IMR-90 (cell line): Measurements from ENCODE around the gene COX7A2L. TPM values are rescaled to one million over a fixed set of nuclear protein-coding genes. Genes with fewer than 3 reads are reported as not detected.

Experiments
- ATAC-seq: fragments of 200-7000 bp; cut with Tn5 transposase; 2 replicates; pipeline ENCODE4 v1.9.1; 2020; ENCODE audit warnings: low read depth, mild to moderate bottlenecking, moderate library complexity
- BruUV-seq: library from RNA; stranded (reverse); fragments of 400-500 nt; replicated peaks from 2 replicates; lab custom pipeline; 2021; lab: Mats Ljungman, UMichigan
- CTCF ChIA-PET: fragments of 300-600 bp; formaldehyde crosslinking; extraction: SDS; loops from one replicate; lab custom pipeline; 2021; ENCODE audit warnings: antibody characterized with exemption; lab: Yijun Ruan, JAX
- POLR2A ChIA-PET: fragments of 300-600 bp; sonication (Branson Sonifier 250); formaldehyde crosslinking; loops from one replicate; lab custom pipeline; 2022; ENCODE audit warnings: antibody characterized with exemption; ENCODE audit not compliant: unreplicated experiment; lab: Charles Lee
- DNase-seq: peaks from one replicate; pipeline ENCODE4 v3.0.0; 2013
- H2AFZ ChIP-seq: replicated peaks from 2 replicates; pipeline ENCODE3; 2013; ENCODE audit warnings: low read length, mild to moderate bottlenecking; ENCODE audit not compliant: poor library complexity
- H2AK5ac ChIP-seq: 2 replicates; pipeline ENCODE4 v1.6.1; 2013; ENCODE audit warnings: low read depth, low read length, inconsistent platforms
- H2AK9ac ChIP-seq: replicated peaks from 2 replicates; pipeline ENCODE3; 2013; ENCODE audit warnings: mild to moderate bottlenecking, low read depth, low read length, moderate library complexity; ENCODE audit not compliant: poor library complexity
- H2BK120ac ChIP-seq: 2 replicates; pipeline ENCODE4 v1.6.1; 2013; ENCODE audit warnings: low read depth, low read length, inconsistent platforms
- H2BK15ac ChIP-seq: 3 replicates; pipeline ENCODE4 v1.6.1; 2013; ENCODE audit warnings: low read depth, low read length, inconsistent platforms
- H2BK20ac ChIP-seq: 2 replicates; pipeline ENCODE4 v1.6.1; 2013; ENCODE audit warnings: low read depth, mild to moderate bottlenecking, inconsistent platforms, low read length, moderate library complexity
- H2BK5ac ChIP-seq: 2 replicates; pipeline ENCODE4 v1.6.1; 2013; ENCODE audit warnings: mild to moderate bottlenecking, low read depth, low read length, inconsistent platforms; ENCODE audit not compliant: poor library complexity, severe bottlenecking
- H3K14ac ChIP-seq: replicated peaks from 2 replicates; pipeline ENCODE4 v1.6.1; 2013; ENCODE audit warnings: low read depth, low read length, inconsistent platforms
- H3K18ac ChIP-seq: 2 replicates; pipeline ENCODE4 v1.6.1; 2013; ENCODE audit warnings: low read depth, low read length, control low read depth
- H3K23ac ChIP-seq: 2 replicates; pipeline ENCODE4 v1.6.1; 2013; ENCODE audit warnings: low read depth, low read length, inconsistent platforms
- H3K27ac ChIP-seq: 2 replicates; pipeline ENCODE4 v1.5.1; 2013; ENCODE audit warnings: mild to moderate bottlenecking, control low read depth, low read length; ENCODE audit not compliant: insufficient read depth
- H3K27me3 ChIP-seq: 2 replicates; pipeline ENCODE4 v1.6.1; 2013; ENCODE audit warnings: low read length; ENCODE audit not compliant: control insufficient read depth, insufficient read depth
- H3K36me3 ChIP-seq: 2 replicates; pipeline ENCODE4 v1.6.1; 2013; ENCODE audit warnings: low read length, mixed read lengths; ENCODE audit not compliant: control insufficient read depth, insufficient read depth
- H3K4ac ChIP-seq: 2 replicates; pipeline ENCODE4 v1.6.1; 2013; ENCODE audit warnings: low read depth, low read length, inconsistent platforms
- H3K4me1 ChIP-seq: 2 replicates; pipeline ENCODE4 v1.6.1; 2013; ENCODE audit warnings: low read length, mixed read lengths; ENCODE audit not compliant: control insufficient read depth, insufficient read depth
- H3K4me2 ChIP-seq: 2 replicates; pipeline ENCODE4 v1.6.1; 2013; ENCODE audit warnings: low read depth, mild to moderate bottlenecking, control low read depth, low read length, moderate library complexity
- H3K4me3 ChIP-seq: 2 replicates; pipeline ENCODE4 v1.5.1; 2013; ENCODE audit warnings: low read depth, mild to moderate bottlenecking, control low read depth, low read length, moderate library complexity; ENCODE audit not compliant: insufficient read depth
- H3K56ac ChIP-seq: 2 replicates; pipeline ENCODE4 v1.6.1; 2013; ENCODE audit warnings: low read length, inconsistent platforms; ENCODE audit not compliant: insufficient read depth; ENCODE audit errors: extremely low read depth
- H3K79me1 ChIP-seq, 2 experiments: 2 replicates each; pipeline ENCODE4 v1.6.1; 2013; ENCODE audit warnings: low read length in 2 of 2, inconsistent platforms in 1 of 2, low read depth in 1 of 2
- H3K9ac ChIP-seq: 2 replicates; pipeline ENCODE4 v1.6.1; 2013; ENCODE audit warnings: low read depth, low read length, control low read depth
- H3K9me1 ChIP-seq: 2 replicates; pipeline ENCODE4 v1.6.1; 2013; ENCODE audit warnings: low read length, inconsistent platforms; ENCODE audit not compliant: insufficient read depth
- H3K9me3 ChIP-seq: 2 replicates; pipeline ENCODE4 v1.6.1; 2013; ENCODE audit warnings: low read length; ENCODE audit not compliant: control insufficient read depth, insufficient read depth
- H4K20me1 ChIP-seq: 2 replicates; pipeline ENCODE4 v1.6.1; 2013; ENCODE audit warnings: low read length, inconsistent platforms; ENCODE audit not compliant: insufficient read depth
- H4K5ac ChIP-seq: 2 replicates; pipeline ENCODE4 v1.6.1; 2013; ENCODE audit warnings: mild to moderate bottlenecking, low read depth, low read length, control low read depth
- H4K8ac ChIP-seq, 2 experiments: 2 replicates each; pipeline ENCODE4 v1.6.1; 2013; ENCODE audit warnings: low read depth in 2 of 2, low read length in 2 of 2, control low read depth in 1 of 2, inconsistent platforms in 1 of 2
- H4K91ac ChIP-seq: 2 replicates; pipeline ENCODE4 v1.6.1; 2013; ENCODE audit warnings: low read depth, low read length, inconsistent platforms; ENCODE audit not compliant: insufficient read depth
- CEBPB ChIP-seq: IDR thresholded peaks from 2 replicates; pipeline ENCODE4 v1.6.1; 2012; ENCODE audit warnings: low read depth, low read length, improper control_type of control experiment
- CHD1 ChIP-seq: IDR thresholded peaks from 2 replicates; pipeline ENCODE4 v1.6.1; 2012; ENCODE audit warnings: low read depth, low read length, improper control_type of control experiment
- WGBS, 2 experiments: methylation state at CpG; one replicate each; pipeline versions ENCODE4 v1.1.5 to v1.1.7; 2013; ENCODE audit warnings: missing lambda C conversion rate in 2 of 2; ENCODE audit not compliant: insufficient read length in 1 of 2; ENCODE audit errors: extremely low coverage in 2 of 2; 5-methylcytosine and 5-hydroxymethylcytosine counted together
- dilution Hi-C: fragments of 300-500 bp; cut with HindIII; formaldehyde crosslinking; loops from one replicate; pipeline ENCODE4 v1.14.3; 2018; ENCODE audit warnings: low sequenced_read_pairs; ENCODE audit not compliant: unreplicated experiment
- in situ Hi-C: fragments of 300-500 bp; cut with MboI; formaldehyde crosslinking; loops from 3 replicates; pipeline ENCODE4 v1.14.3; 2019; ENCODE audit warnings: low sequenced_read_pairs, inconsistent platforms, mixed read lengths
- intact Hi-C: fragments of 100-400 bp; cut with micrococcal nuclease; formaldehyde crosslinking; loops from 2 replicates; pipeline ENCODE4 v1.10.0; 2022
- polyA plus RNA-seq, 3 experiments: library from polyadenylated mRNA; depleted of rRNA; stranded (reverse); fragments of >200 nt; gene quantifications; 2 replicates each; pipeline ENCODE4 v1.2.3, GENCODE V29; 2012; ENCODE audit warnings: low replicate concordance in 1 of 3
- total RNA-seq: library from RNA; depleted of rRNA; stranded (reverse); fragments of >200 nt; gene quantifications from 2 replicates; pipeline ENCODE4 v1.2.3, GENCODE V29; 2012

COX7A2L gene
- total and polyA plus RNA-seq, 2 of the 4 experiments (the other 2 are of a cell fraction), result 123 to 132 TPM

DNA sequence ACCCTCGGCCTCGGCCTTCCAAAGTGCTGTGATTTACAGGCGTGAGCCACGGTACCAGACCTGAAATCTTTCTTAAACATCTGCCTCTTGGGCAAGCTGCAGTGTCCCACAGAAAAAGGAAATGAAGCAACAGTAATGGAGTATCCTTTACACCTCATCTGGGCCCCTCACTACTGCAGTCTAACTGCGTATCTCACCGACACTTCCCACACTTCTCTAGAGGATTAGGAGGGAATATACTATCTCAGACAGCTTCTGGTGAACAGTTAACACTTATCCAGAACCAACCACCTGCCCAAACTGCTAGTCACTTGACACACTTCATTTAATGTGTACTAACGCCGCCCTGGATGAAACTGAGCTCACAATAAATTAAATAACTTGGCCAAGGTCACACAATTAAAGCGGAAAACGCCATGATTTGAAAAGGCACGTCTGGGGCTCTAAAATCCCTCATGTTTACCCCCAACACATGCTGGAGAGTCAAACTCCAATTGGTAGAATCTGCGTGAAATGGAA is 993 bp downstream of the COX7A2L start:
- Histone ChIP-seq H2AFZ (no peak overlapping the region), H3K4ac (peak overlapping the region; percentile 87), H3K4me1 (peaks cover 4% of the 10 kb centered on the region), H3K9ac (peak overlapping the region; percentile 92), H2AK5ac (peak overlapping the region; percentile 29; the same call in 1 of the 2 replicates), H3K4me3 (peak overlapping the region; percentile 86), H3K36me3 (0 out of 2 replicates have a peak, but pooled peaks cover 1% of the 10 kb centered on the region), H4K20me1 (peaks cover 41% of the 10 kb centered on the region), H3K23ac (peak overlapping the region; percentile 63; the same call in 1 of the 2 replicates), H2AK9ac (peak overlapping the region; percentile 96), H4K91ac (no peak overlapping the region), H2BK120ac (no peak overlapping the region), H2BK20ac (no peak overlapping the region), H4K5ac (no peak overlapping the region; the same call in 1 of the 2 replicates), H3K9me1 (peaks cover 10% of the 10 kb centered on the region), H3K56ac (peak overlapping the region; percentile 62; the same call in 1 of the 2 replicates), H3K79me1 (peaks cover 11 to 44% of the 10 kb centered on the region in 2 experiments), H3K14ac (peak overlapping the region; percentile 80; the same call in 1 of the 2 replicates), H3K9me3 (no peaks in the 10 kb centered on the region), H3K4me2 (peak overlapping the region; percentile 99), H2BK5ac (no peak overlapping the region), H3K18ac (no peak overlapping the region), H3K27ac (peak overlapping the region; percentile 41; the same call in 1 of the 2 replicates), H3K27me3 (peaks cover 2% of the 10 kb centered on the region), H2BK15ac (no peak overlapping the region), H4K8ac (peak overlapping the region in 1 of 2 experiments; percentile 89; a peak in 1 of 4 replicates)
- dilution Hi-C loops (no loop called here), intact Hi-C loops (loop anchor here (5.0 to 10.0 kb wide), 3 partner anchors 62 to 505 kb away; no protein-coding TSS in a partner anchor), in situ Hi-C loops (no loop called here)
- CTCF ChIA-PET, result no interaction called here
- TSS peak; percentile 72 for BruUV-seq
- WGBS, 2 experiments, result 33% methylated on average over 4 of the region's 12 CpGs; no CpG with 5 or more reads in 1 of the 2 experiments
- DNase-seq (peak; percentile 58), ATAC-seq (no peak)
- POLR2A ChIA-PET, result no interaction called here
- TF ChIP-seq CHD1 (no peak), CEBPB (peak; percentile 83)
